H1 (cell line): Measurements from ENCODE around the gene KIF13A. TPM values are rescaled to one million over a fixed set of nuclear protein-coding genes. Genes with fewer than 3 reads are reported as not detected.

Source experiments
- CTCF ChIA-PET: fragments of 300-600 bp; sonication (Branson Sonifier 250); formaldehyde crosslinking; loops from one replicate; lab custom pipeline; 2021; ENCODE audit not compliant: partially characterized antibody; lab: Charles Lee
- POLR2A ChIA-PET: fragments of 300-600 bp; sonication (Branson Sonifier 250); formaldehyde crosslinking; loops from one replicate; lab custom pipeline; 2021; ENCODE audit warnings: inconsistent platforms; ENCODE audit not compliant: partially characterized antibody; lab: Charles Lee
- DNase-seq, 2 experiments: peaks; one replicate each; pipeline versions ENCODE4 v3.0.0 to v3.0.0-alpha.2; 2010 to 2022; ENCODE audit warnings: low spot score in 2 of 2, low read depth in 1 of 2, mixed read lengths in 1 of 2
- FAIRE-seq: peaks from 2 replicates; lab custom pipeline; 2011; peaks lifted over from hg19 to GRCh38; lab: Jason Lieb, UNC
- H2AFZ ChIP-seq: 2 replicates; pipeline ENCODE4 v1.8.1; 2012; ENCODE audit warnings: low read length, inconsistent platforms
- H2AK5ac ChIP-seq: 2 replicates; pipeline ENCODE4 v1.6.1; 2013; ENCODE audit warnings: low read depth, low read length
- H2BK120ac ChIP-seq: replicated peaks from 2 replicates; pipeline ENCODE3; 2013; ENCODE audit warnings: low read depth, low read length, inconsistent platforms
- H2BK12ac ChIP-seq: 2 replicates; pipeline ENCODE4 v1.6.1; 2013; ENCODE audit warnings: low read depth, low read length
- H2BK15ac ChIP-seq: 2 replicates; pipeline ENCODE4 v1.6.1; 2013; ENCODE audit warnings: low read length
- H2BK20ac ChIP-seq: 2 replicates; pipeline ENCODE4 v1.6.1; 2013; ENCODE audit warnings: low read length
- H2BK5ac ChIP-seq: 2 replicates; pipeline ENCODE4 v1.6.1; 2013; ENCODE audit warnings: low read depth, low read length
- H3K14ac ChIP-seq: 2 replicates; pipeline ENCODE4 v1.6.1; 2013; ENCODE audit warnings: inconsistent platforms; ENCODE audit not compliant: insufficient read length
- H3K18ac ChIP-seq: 2 replicates; pipeline ENCODE4 v1.6.1; 2013; ENCODE audit warnings: low read length; ENCODE audit errors: extremely low read depth
- H3K23ac ChIP-seq: 2 replicates; pipeline ENCODE4 v1.6.1; 2013; ENCODE audit warnings: inconsistent platforms; ENCODE audit not compliant: insufficient read length
- H3K23me2 ChIP-seq: 2 replicates; pipeline ENCODE4 v1.6.1; 2013; ENCODE audit warnings: low read depth, low read length
- H3K27ac ChIP-seq: 2 replicates; pipeline ENCODE4 v1.6.1; 2011; ENCODE audit warnings: low read depth, low read length, inconsistent platforms
- H3K27me3 ChIP-seq, 4 experiments: replicated peaks in 1 of 4; 1 replicate in 1 of 4; 2 replicates in 3 of 4; pipeline versions ENCODE4 v1.6.1 to v1.8.1; 2011 to 2013; ENCODE audit warnings: low read length in 3 of 4, mild to moderate bottlenecking in 3 of 4, inconsistent platforms in 2 of 4, mixed read lengths in 2 of 4, moderate library complexity in 1 of 4; ENCODE audit not compliant: control insufficient read depth in 3 of 4, insufficient read depth in 3 of 4; ENCODE audit errors: extremely low read depth in 1 of 4
- H3K36me3 ChIP-seq, 4 experiments: 2 replicates each; pipeline versions ENCODE4 v1.6.1 to v1.8.1; 2011 to 2013; ENCODE audit warnings: mild to moderate bottlenecking in 4 of 4, low read length in 3 of 4, moderate library complexity in 2 of 4, control low read depth in 1 of 4, inconsistent platforms in 1 of 4; ENCODE audit not compliant: insufficient read depth in 4 of 4, control insufficient read depth in 2 of 4
- H3K4ac ChIP-seq: replicated peaks from 2 replicates; pipeline ENCODE3; 2013; ENCODE audit warnings: low read length, low read depth, mixed read lengths, inconsistent platforms; ENCODE audit not compliant: insufficient read length
- H3K4me1 ChIP-seq, 4 experiments: replicated peaks in 1 of 4; 1 replicate in 1 of 4; 2 replicates in 3 of 4; pipeline versions ENCODE4 v1.6.1 to v1.8.1; 2011 to 2013; ENCODE audit warnings: low read length in 3 of 4, inconsistent platforms in 2 of 4, mixed read lengths in 1 of 4; ENCODE audit not compliant: insufficient read depth in 4 of 4, control insufficient read depth in 3 of 4
- H3K4me2 ChIP-seq, 2 experiments: 2 replicates each; pipeline versions ENCODE4 v1.6.1 to v1.8.1; 2011 to 2013; ENCODE audit warnings: low read depth in 2 of 2, low read length in 2 of 2, control low read depth in 1 of 2, inconsistent platforms in 1 of 2, mild to moderate bottlenecking in 1 of 2; ENCODE audit not compliant: insufficient read depth in 1 of 2
- H3K4me3 ChIP-seq, 4 experiments: fragments of 200-600, 300-600 bp in 1 of 4; sonication (generic), shearing (Covaris generic), sonication (Bioruptor Twin) in 1 of 4; 2 replicates each; pipeline versions ENCODE4 v1.5.1 to v1.8.1; 2011 to 2016; ENCODE audit warnings: low read length in 4 of 4, low read depth in 3 of 4, control low read depth in 2 of 4, inconsistent platforms in 2 of 4, mild to moderate bottlenecking in 2 of 4, mixed read lengths in 1 of 4, moderate library complexity in 1 of 4; ENCODE audit not compliant: insufficient read depth in 2 of 4; ENCODE audit errors: extremely low read depth in 1 of 4
- H3K56ac ChIP-seq: replicated peaks from 2 replicates; pipeline ENCODE3; 2013; ENCODE audit warnings: low read depth, mild to moderate bottlenecking, mixed read lengths, low read length, inconsistent platforms; ENCODE audit not compliant: insufficient read length
- H3K79me1 ChIP-seq: 2 replicates; pipeline ENCODE4 v1.6.1; 2013; ENCODE audit warnings: low read depth, low read length, control low read depth
- H3K79me2 ChIP-seq, 2 experiments: 2 replicates each; pipeline versions ENCODE4 v1.6.1 to v1.8.1; 2012 to 2013; ENCODE audit warnings: low read length in 2 of 2, mild to moderate bottlenecking in 2 of 2, inconsistent platforms in 1 of 2; ENCODE audit not compliant: insufficient read depth in 2 of 2, control insufficient read depth in 1 of 2
- H3K9ac ChIP-seq, 4 experiments: replicated peaks in 1 of 4; 1 replicate in 1 of 4; 2 replicates in 3 of 4; pipeline versions ENCODE4 v1.6.1 to v1.8.1; 2011 to 2013; ENCODE audit warnings: low read depth in 3 of 4, low read length in 3 of 4, control low read depth in 2 of 4, mild to moderate bottlenecking in 2 of 4, moderate library complexity in 2 of 4, inconsistent platforms in 1 of 4; ENCODE audit errors: extremely low read depth in 1 of 4
- H3K9me3 ChIP-seq, 2 experiments: 2 replicates each; pipeline versions ENCODE4 v1.6.1 to v1.8.1; 2012 to 2013; ENCODE audit warnings: mild to moderate bottlenecking in 2 of 2, moderate library complexity in 2 of 2, control low read depth in 1 of 2, inconsistent platforms in 1 of 2, low read depth in 1 of 2, low read length in 1 of 2, mixed read lengths in 1 of 2; ENCODE audit not compliant: insufficient read depth in 2 of 2
- H4K20me1 ChIP-seq, 2 experiments: replicated peaks in 1 of 2; 2 replicates each; pipeline versions ENCODE3 to v1.8.1; 2011 to 2013; ENCODE audit warnings: inconsistent platforms in 2 of 2, low read length in 2 of 2, mild to moderate bottlenecking in 1 of 2; ENCODE audit not compliant: insufficient read depth in 2 of 2, control insufficient read depth in 1 of 2
- H4K5ac ChIP-seq: 2 replicates; pipeline ENCODE4 v1.6.1; 2013; ENCODE audit warnings: low read length, low read depth, mixed read lengths, inconsistent platforms; ENCODE audit not compliant: insufficient read length
- H4K8ac ChIP-seq: 2 replicates; pipeline ENCODE4 v1.8.0; 2013; ENCODE audit warnings: mild to moderate bottlenecking, moderate library complexity, low read length, inconsistent platforms; ENCODE audit not compliant: insufficient read depth; ENCODE audit errors: extremely low read depth
- H4K91ac ChIP-seq: replicated peaks from 2 replicates; pipeline ENCODE3; 2013; ENCODE audit warnings: low read length, mixed read lengths, inconsistent platforms; ENCODE audit not compliant: insufficient read length
- ASH2L ChIP-seq: fragments of 200-600, 300-600 bp; sonication (generic); IDR thresholded peaks from one replicate; pipeline ENCODE4 v1.7.1; 2017; ENCODE audit warnings: low read length
- CEBPB ChIP-seq: IDR thresholded peaks from 2 replicates; pipeline ENCODE4 v1.6.1; 2012; ENCODE audit warnings: low read depth, low read length
- EGR1 ChIP-seq: IDR thresholded peaks from 2 replicates; pipeline ENCODE4 v1.6.1; 2011; ENCODE audit warnings: low read depth, low read length, borderline replicate concordance
- EZH2 ChIP-seq: fragments of 200-600 bp; sonication (generic); IDR thresholded peaks from 2 replicates; pipeline ENCODE4 v1.7.1; 2012; ENCODE audit warnings: low read depth, mild to moderate bottlenecking, moderate library complexity, low read length, inconsistent platforms; ENCODE audit not compliant: severe bottlenecking
- GTF2F1 ChIP-seq: IDR thresholded peaks from 2 replicates; pipeline ENCODE4 v1.6.1; 2012; ENCODE audit warnings: low read depth, low read length, improper control_type of control experiment, borderline replicate concordance
- HDAC2 ChIP-seq, 2 experiments: fragments of 300-600 bp in 1 of 2; sonication (generic) in 1 of 2; IDR thresholded peaks; 2 replicates each; pipeline ENCODE4 v1.6.1; 2011 to 2012; ENCODE audit warnings: low read depth in 2 of 2, low read length in 2 of 2, mild to moderate bottlenecking in 2 of 2, moderate library complexity in 2 of 2, borderline replicate concordance in 1 of 2, inconsistent platforms in 1 of 2
- JUND ChIP-seq: IDR thresholded peaks from 2 replicates; pipeline ENCODE4 v1.6.1; 2011; ENCODE audit warnings: mild to moderate bottlenecking, improper control_type of control experiment, low read length
- KDM1A ChIP-seq: fragments of 200-600, 300-600 bp; sonication (generic); IDR thresholded peaks from 2 replicates; pipeline ENCODE4 v1.7.1; 2016; ENCODE audit warnings: mild to moderate bottlenecking, low read length, borderline replicate concordance
- NANOG ChIP-seq: IDR thresholded peaks from 2 replicates; pipeline ENCODE4 v1.6.1; 2011; ENCODE audit warnings: low read length, low read depth, mild to moderate bottlenecking, inconsistent platforms; ENCODE audit not compliant: insufficient read depth, poor library complexity, severe bottlenecking
- POLR2A ChIP-seq, 2 experiments: IDR thresholded peaks; 1 replicate in 1 of 2; 2 replicates in 1 of 2; pipeline ENCODE4 v1.6.1; 2011; ENCODE audit warnings: low read depth in 2 of 2, low read length in 2 of 2, mild to moderate bottlenecking in 2 of 2; ENCODE audit errors: control extremely low read depth in 1 of 2
- SIRT6 ChIP-seq: IDR thresholded peaks from one replicate; pipeline ENCODE4 v1.7.1; 2012; ENCODE audit warnings: low read length, inconsistent platforms
- TAF1 ChIP-seq: IDR thresholded peaks from 2 replicates; pipeline ENCODE4 v1.6.1; 2011; ENCODE audit warnings: mild to moderate bottlenecking, low read depth, low read length
- TBP ChIP-seq: IDR thresholded peaks from 2 replicates; pipeline ENCODE4 v1.6.1; 2011; ENCODE audit warnings: low read depth, low read length, improper control_type of control experiment
- YY1 ChIP-seq: IDR thresholded peaks from 2 replicates; pipeline ENCODE4 v1.6.1; 2011; ENCODE audit warnings: low read depth, mild to moderate bottlenecking, low read length
- ZNF274 ChIP-seq: IDR thresholded peaks from 2 replicates; pipeline ENCODE4 v1.7.0; 2012; ENCODE audit warnings: low read length, borderline replicate concordance; ENCODE audit errors: extremely low read depth
- WGBS, 2 experiments: shearing (Covaris generic) in 1 of 2; methylation state at CpG; one replicate each; pipeline versions ENCODE4 v1.1.6 to v1.1.7; 2013 to 2015; ENCODE audit warnings: low lambda C conversion rate in 2 of 2, mixed read lengths in 2 of 2, inconsistent platforms in 1 of 2, low coverage in 1 of 2, missing lambda C conversion rate in 1 of 2; ENCODE audit not compliant: insufficient replicate concordance in 2 of 2, insufficient coverage in 1 of 2, insufficient read length in 1 of 2; ENCODE audit errors: extremely low coverage in 1 of 2, missing lambda C conversion rate in 1 of 2; 5-methylcytosine and 5-hydroxymethylcytosine counted together
- polyA plus RNA-seq, 7 experiments: library from polyadenylated mRNA; depleted of rRNA in 3 of 7; stranded (reverse) in 5 of 7; unstranded in 2 of 7; fragments of >200 nt in 5 of 7; fragments of 200-250 nt in 2 of 7; gene quantifications; 1 replicate in 5 of 7; 2 replicates in 1 of 7; 4 replicates in 1 of 7; pipeline versions ENCODE4 v1.2.1 to v1.2.3, GENCODE V29; 2011 to 2013; ENCODE audit warnings: missing spikeins in 2 of 7, mixed read lengths in 2 of 7
- total RNA-seq: library from RNA; stranded (reverse); fragmentation: NEBNext Ultra II Directional; extraction: Animal tissue kit (Norgen Biotek cat#: 25700); gene quantifications from 2 replicates; pipeline ENCODE4 v1.2.1, GENCODE V29; 2021

KIF13A gene
- total and polyA plus RNA-seq, 2 of the 8 experiments (the other 6 are each of a cell fraction or from before 2014, with no cell fraction given), result 14.7 to 40.8 TPM

- Histone ChIP-seq H4K8ac (no peak overlapping the region), H3K9ac (no peak overlapping the region), H4K5ac (no peak overlapping the region), H3K23ac (no peak overlapping the region), H2AK5ac (no peak overlapping the region), H2BK20ac (no peak overlapping the region), H3K4me2 (no peak overlapping the region), H3K27ac (no peak overlapping the region), H3K23me2 (no peaks in the 10 kb centered on the region), H2BK120ac (no peak overlapping the region), H4K91ac (no peak overlapping the region), H3K14ac (no peak overlapping the region), H3K4me1 (no peaks in the 10 kb centered on the region), H2BK15ac (no peak overlapping the region), H2BK12ac (no peak overlapping the region), H3K36me3 (no peaks in the 10 kb centered on the region), H3K79me2 (no peaks in the 10 kb centered on the region), H2AFZ (no peak overlapping the region), H3K79me1 (no peaks in the 10 kb centered on the region), H2BK5ac (no peak overlapping the region), H3K4me3 (no peak overlapping the region), H3K27me3 (no peaks in the 10 kb centered on the region), H4K20me1 (no peaks in the 10 kb centered on the region), H3K4ac (no peak overlapping the region), H3K18ac (no peak overlapping the region), H3K56ac (no peak overlapping the region), H3K9me3 (peaks cover 0 to 3% of the 10 kb centered on the region in 2 experiments; a peak in 1 of 4 replicates)
- DNase-seq (no peak), FAIRE-seq (no peak)
- POLR2A ChIA-PET, result interaction anchor here (0.7 to 0.9 kb wide), 2 partner anchors 11 to 38 kb away, joined by 3 read pairs; no protein-coding TSS in a partner anchor
- 89% methylated on average over 6 of the region's 6 CpGs; no CpG with 5 or more reads in 1 of the 2 experiments for WGBS, 2 experiments
- CTCF ChIA-PET, result interaction anchor here (0.6 kb wide), 1 partner anchor 92 kb away, joined by 3 read pairs; no protein-coding TSS in a partner anchor
- no peak for TF ChIP-seq NANOG
- TF ChIP-seq HDAC2 (IDR thresholded peaks at IDR 0.05; ENCODE audit: borderline replicate concordance in 1 of 2, low read depth in 2 of 2, low read length in 2 of 2), result no peak
- TF ChIP-seq ASH2L, result no peak
- TF ChIP-seq YY1, result no peak
- no peak for TF ChIP-seq SIRT6
- no peak for TF ChIP-seq EZH2
- TF ChIP-seq ZNF274, result no peak
- no peak for TF ChIP-seq TAF1
- no peak for TF ChIP-seq CEBPB
- no peak for TF ChIP-seq JUND
- TF ChIP-seq EGR1, result no peak
- TF ChIP-seq GTF2F1, result no peak
- no peak for TF ChIP-seq POLR2A (IDR thresholded peaks at IDR 0.05; ENCODE audit: control extremely low read depth in 1 of 2, low read depth in 2 of 2, low read length in 2 of 2)
- no peak for TF ChIP-seq KDM1A
- no peak for TF ChIP-seq TBP
Measured at GRCh38 chr6:17730078-17730704, 257.2 kb downstream of the KIF13A start.
